Prostate gland (tissue), 2 donors: Measurements from ENCODE around the gene ZNF814. TPM values are rescaled to one million over a fixed set of nuclear protein-coding genes. Genes with fewer than 3 reads are reported as not detected.
A peak's percentile ranks its signal among the peaks of the same experiment; 100 is the strongest.
"Not testable (repeated sequence)": the region's sequence is repeated elsewhere in the genome, so short reads cannot be mapped to it uniquely, and the experiment has no call there.

ENCODE experiments used
- DNase-seq: peaks from one replicate; pipeline ENCODE4 v3.0.0-alpha.2; 2019; ENCODE audit warnings: low spot score
- H3K27ac ChIP-seq, 2 donors: fragments of 200-600 bp; sonication (generic); 2 replicates each; pipeline ENCODE4 v1.5.1; 2017 to 2019
- H3K27me3 ChIP-seq: fragments of 200-600 bp; sonication (generic); replicated peaks from 2 replicates; pipeline ENCODE4 v1.5.1; 2019; ENCODE audit not compliant: insufficient read depth
- H3K36me3 ChIP-seq, 2 donors: fragments of 200-600 bp; sonication (generic); 1 replicate in 1 of 2; 2 replicates in 1 of 2; pipeline versions ENCODE4 v1.5.1 to v1.8.1; 2017 to 2019
- H3K4me1 ChIP-seq: fragments of 200-600 bp; sonication (generic); replicated peaks from 2 replicates; pipeline ENCODE4 v1.5.1; 2019
- H3K4me3 ChIP-seq, 2 donors: fragments of 200-600 bp; sonication (generic); 2 replicates each; pipeline ENCODE4 v1.5.1; 2017 to 2019
- H3K9me3 ChIP-seq: fragments of 200-600 bp; sonication (generic); 2 replicates; pipeline ENCODE4 v1.5.1; 2017
- CTCF ChIP-seq, 4 experiments: fragments of 200-600 bp in 2 of 4; fragments of 450-650 bp in 2 of 4; sonication (generic) in 2 of 4; IDR thresholded peaks; 1 replicate in 3 of 4; 2 replicates in 1 of 4; pipeline ENCODE4 v1.5.1; 2016 to 2019; ENCODE audit warnings: antibody characterized with exemption in 4 of 4, mild to moderate bottlenecking in 2 of 4, moderate library complexity in 2 of 4
- POLR2A ChIP-seq: fragments of 450-650 bp; IDR thresholded peaks from one replicate; pipeline ENCODE4 v1.6.1; 2016; ENCODE audit warnings: antibody characterized with exemption, mild to moderate bottlenecking
- POLR2AphosphoS5 ChIP-seq: sonication (generic); formaldehyde crosslinking; IDR thresholded peaks from one replicate; pipeline ENCODE4 v1.6.1; 2017; ENCODE audit warnings: antibody characterized with exemption
- WGBS: methylation state at CpG from one replicate; pipeline ENCODE4 v1.1.5; 2018; 5-methylcytosine and 5-hydroxymethylcytosine counted together
- intact Hi-C: fragments of 100-400 bp; cut with DNase I; formaldehyde crosslinking; loops from one replicate; pipeline ENCODE4 v1.14.2; 2022
- total RNA-seq, 2 donors: library from RNA; depleted of rRNA; stranded (reverse); fragments of >200 nt; gene quantifications; one replicate each; pipeline ENCODE4 v1.1.0, GENCODE V29; 2016

Gene ZNF814
- total RNA-seq, 2 donors from 2014 or later, result 12.2 to 31.0 TPM

- H3K27ac ChIP-seq, result no peak overlapping the region
- 92% methylated on average over 7 of the region's 7 CpGs for WGBS
- H3K4me1 ChIP-seq, result no peaks in the 10 kb centered on the region
- no peaks in the 10 kb centered on the region for H3K9me3 ChIP-seq
- H3K36me3 ChIP-seq, result peaks cover 3 to 25% of the 10 kb centered on the region in 2 donors
- intact Hi-C loops, result no loop called here
- no peak for DNase-seq
- no peaks in the 10 kb centered on the region for H3K27me3 ChIP-seq
- no peak overlapping the region for H3K4me3 ChIP-seq
- TF ChIP-seq POLR2AphosphoS5, result no peak
- TF ChIP-seq POLR2A, result no peak
- no peak for TF ChIP-seq CTCF (IDR thresholded peaks at IDR 0.05)
These were observed 20.9 kb downstream of the ZNF814 start for GRCh38 chr19:57867868-57868492.

- H3K27ac ChIP-seq, intact Hi-C loops, H3K4me1 ChIP-seq, H3K9me3 ChIP-seq, H3K27me3 ChIP-seq, DNase-seq, H3K4me3 ChIP-seq: not testable (repeated sequence)
- WGBS, result 93% methylated on average over 3 of the region's 3 CpGs
- H3K36me3 ChIP-seq, result peaks cover 7 to 32% of the 10 kb centered on the region in 2 donors
These were observed 26.5 kb downstream of the ZNF814 start for GRCh38 chr19:57862351-57862750.

- H3K4me1 ChIP-seq, H3K36me3 ChIP-seq, H3K27ac ChIP-seq, DNase-seq, H3K27me3 ChIP-seq, intact Hi-C loops, H3K4me3 ChIP-seq, H3K9me3 ChIP-seq: not testable (repeated sequence)
- 83% methylated on average over 2 of the region's 2 CpGs for WGBS
These were observed 34.7 kb downstream of the ZNF814 start for GRCh38 chr19:57854117-57854516.

GRCh38 chr19:57851812-57852603 is 36.8 kb downstream of the ZNF814 start:
- 80% methylated on average over 6 of the region's 6 CpGs for WGBS
- H3K9me3 ChIP-seq, H3K27me3 ChIP-seq, DNase-seq, H3K4me1 ChIP-seq, intact Hi-C loops, H3K27ac ChIP-seq, H3K4me3 ChIP-seq, H3K36me3 ChIP-seq: not testable (repeated sequence)

DNA sequence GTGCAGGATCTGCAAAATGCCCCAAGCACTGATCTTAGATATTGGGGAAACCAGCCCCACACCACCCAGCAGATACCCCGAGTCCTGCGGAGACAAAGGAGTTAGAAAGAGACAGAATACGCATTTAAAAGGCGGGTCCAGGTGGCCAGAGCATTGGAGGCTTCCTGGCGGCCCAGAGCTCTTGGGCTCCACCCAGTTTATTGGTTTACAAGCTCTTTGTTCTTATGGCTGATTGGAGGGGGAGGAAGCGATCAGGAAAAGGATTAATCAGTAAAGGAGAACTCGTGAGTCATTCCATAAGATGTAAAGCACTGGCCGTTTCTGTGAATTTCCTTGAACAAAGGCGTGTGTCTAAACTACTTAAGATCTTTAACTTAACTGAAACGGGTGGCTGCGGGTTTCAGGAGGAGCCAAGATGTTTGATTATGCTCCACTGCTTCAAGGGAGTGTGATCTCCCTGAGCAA is 38.3 kb downstream of the ZNF814 start:
- H3K27me3 ChIP-seq, result no peaks in the 10 kb centered on the region
- H3K27ac ChIP-seq, result peak overlapping the region; percentile 77 to 79
- TF ChIP-seq CTCF (IDR thresholded peaks at IDR 0.05), result no peak
- no peak for TF ChIP-seq POLR2A
- TF ChIP-seq POLR2AphosphoS5, result no peak
- 11% methylated on average over 11 of the region's 11 CpGs for WGBS
- intact Hi-C loops, result no loop called here
- H3K4me3 ChIP-seq, result peak overlapping the region; percentile 50 to 74
- no peaks in the 10 kb centered on the region for H3K36me3 ChIP-seq
- H3K4me1 ChIP-seq, result no peaks in the 10 kb centered on the region
- DNase-seq, result peak; percentile 30
- no peaks in the 10 kb centered on the region for H3K9me3 ChIP-seq

GRCh38 chr19:57849666-57850473 is 39.0 kb downstream of the ZNF814 start, which contains the start of gene ZNF587:
ZNF587 (plus strand) TSS chr19:57849859; CDS start chr19:57850039, 180 bp downstream.
- H3K36me3 ChIP-seq, intact Hi-C loops, H3K4me1 ChIP-seq, H3K9me3 ChIP-seq, H3K27me3 ChIP-seq: not testable (repeated sequence)
- Histone ChIP-seq H3K27ac (peak within 1 kb of the TSS; percentile 77 to 79), H3K4me3 (peak within 1 kb of the TSS; percentile 50 to 74)
- DNase-seq, result peak; percentile 79
- peak; percentile 90 for TF ChIP-seq POLR2AphosphoS5
- TF ChIP-seq POLR2A, result peak; percentile 11
- WGBS, result 1% methylated on average over 42 of the region's 42 CpGs

DNA sequence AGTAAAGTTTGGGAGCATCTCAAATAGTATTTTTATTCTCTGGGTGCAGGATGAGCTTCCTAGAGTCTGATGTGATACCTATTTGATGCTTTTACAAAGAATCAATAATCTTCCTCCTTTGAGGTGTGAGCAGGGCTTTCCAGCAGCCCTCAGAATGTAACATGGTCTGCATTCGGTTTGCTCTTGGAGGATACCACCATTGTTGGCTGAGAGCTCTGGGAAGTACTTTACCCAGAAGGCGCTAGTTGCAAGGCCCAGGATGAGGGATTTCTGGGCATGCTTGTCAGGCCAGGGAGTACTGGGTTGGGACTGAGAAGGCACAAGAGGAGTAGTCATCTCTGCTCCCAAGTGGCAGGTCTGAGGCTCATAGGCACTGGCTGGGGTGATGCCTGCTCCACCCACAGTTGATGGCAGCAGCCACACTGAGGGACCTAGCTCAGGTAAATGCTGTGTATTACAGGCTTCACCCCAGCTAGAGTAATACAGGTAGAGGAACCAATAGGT is 39.6 kb downstream of the ZNF814 start:
- H3K4me3 ChIP-seq, H3K27me3 ChIP-seq, intact Hi-C loops, DNase-seq, H3K36me3 ChIP-seq, H3K4me1 ChIP-seq, H3K9me3 ChIP-seq: not testable (repeated sequence)
- 92% methylated on average over 2 of the region's 2 CpGs for WGBS
- H3K27ac ChIP-seq, result peak overlapping the region in 1 of 2 donors; percentile 79

DNA sequence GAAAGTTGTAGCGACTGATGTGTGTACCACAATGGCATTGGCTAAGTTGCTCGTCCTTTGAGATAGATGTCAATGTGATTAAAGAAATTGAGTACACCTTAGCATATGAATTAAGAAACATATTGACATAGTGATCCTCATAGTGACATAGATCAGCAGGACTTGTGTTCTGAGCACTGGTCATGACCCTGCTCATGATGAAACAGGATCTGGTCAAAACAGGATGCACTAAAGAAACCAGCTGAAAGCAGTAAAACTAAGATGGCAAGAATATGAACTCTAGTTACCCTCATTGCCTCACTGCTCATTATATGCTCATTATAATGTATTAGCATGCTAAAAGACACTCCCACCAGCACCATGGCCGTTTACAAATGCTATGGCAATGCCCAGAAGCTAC is 41.7 kb downstream of the ZNF814 start:
- DNase-seq, H3K36me3 ChIP-seq, H3K4me3 ChIP-seq, H3K27me3 ChIP-seq, H3K9me3 ChIP-seq, H3K4me1 ChIP-seq, H3K27ac ChIP-seq, intact Hi-C loops: not testable (repeated sequence)
- WGBS, result 67% methylated on average over 3 of the region's 3 CpGs
